Spleen (tissue), 7 donors: ENCODE results near the gene FRS3.

Source experiments
- POLR2A ChIP-seq, 3 donors: fragments of 450-650 bp; IDR thresholded peaks; one replicate each; pipeline ENCODE4 v1.5.1; 2017; ENCODE audit warnings: antibody characterized with exemption in 3 of 3, mild to moderate bottlenecking in 1 of 3
- TF ChIP-seq, protein P1 (sequence below), 11 experiments: fragments of 200-600 bp in 7 of 11; fragments of 450-650 bp in 4 of 11; sonication (generic) in 4 of 11; IDR thresholded peaks in 8 of 11; conservative IDR thresholded peaks in 3 of 11; 1 replicate in 7 of 11; 2 replicates in 4 of 11; pipeline versions ENCODE4 v1.4.0 to v1.8.0; 2016 to 2021; ENCODE audit warnings: antibody characterized with exemption in 11 of 11, inconsistent platforms in 4 of 11, mild to moderate bottlenecking in 1 of 11
- donor health status: DM: no; HTN: no; CAD: no; lungs with moderate emphysema.
- donor health status: DM: no; HTN: no; CAD: no.
- donor health status: DM: no; HTN: no; CAD: no.

DNA sequence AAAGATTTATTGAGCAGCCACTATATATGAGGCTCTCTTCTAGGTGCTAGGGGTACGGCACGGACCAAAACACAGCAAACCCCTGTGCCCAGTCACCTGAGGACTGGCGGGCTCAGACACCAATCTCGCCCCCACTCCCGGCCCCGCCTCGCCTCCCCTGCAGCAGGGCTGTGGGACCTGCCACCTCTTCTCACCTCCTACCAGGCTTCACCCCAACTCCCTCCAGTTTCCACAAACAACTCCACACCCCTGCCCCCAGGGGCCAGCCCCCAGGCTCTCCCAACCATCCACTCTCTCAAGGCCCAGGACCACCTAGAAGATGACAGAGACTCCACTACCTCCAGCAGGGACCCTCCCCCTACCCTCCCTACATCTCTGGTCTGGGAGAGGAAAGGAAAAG is 50.7 kb downstream of the FRS3 start:
- TF ChIP-seq, protein P1, sequence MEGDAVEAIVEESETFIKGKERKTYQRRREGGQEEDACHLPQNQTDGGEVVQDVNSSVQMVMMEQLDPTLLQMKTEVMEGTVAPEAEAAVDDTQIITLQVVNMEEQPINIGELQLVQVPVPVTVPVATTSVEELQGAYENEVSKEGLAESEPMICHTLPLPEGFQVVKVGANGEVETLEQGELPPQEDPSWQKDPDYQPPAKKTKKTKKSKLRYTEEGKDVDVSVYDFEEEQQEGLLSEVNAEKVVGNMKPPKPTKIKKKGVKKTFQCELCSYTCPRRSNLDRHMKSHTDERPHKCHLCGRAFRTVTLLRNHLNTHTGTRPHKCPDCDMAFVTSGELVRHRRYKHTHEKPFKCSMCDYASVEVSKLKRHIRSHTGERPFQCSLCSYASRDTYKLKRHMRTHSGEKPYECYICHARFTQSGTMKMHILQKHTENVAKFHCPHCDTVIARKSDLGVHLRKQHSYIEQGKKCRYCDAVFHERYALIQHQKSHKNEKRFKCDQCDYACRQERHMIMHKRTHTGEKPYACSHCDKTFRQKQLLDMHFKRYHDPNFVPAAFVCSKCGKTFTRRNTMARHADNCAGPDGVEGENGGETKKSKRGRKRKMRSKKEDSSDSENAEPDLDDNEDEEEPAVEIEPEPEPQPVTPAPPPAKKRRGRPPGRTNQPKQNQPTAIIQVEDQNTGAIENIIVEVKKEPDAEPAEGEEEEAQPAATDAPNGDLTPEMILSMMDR (IDR thresholded peaks at IDR 0.05 in 8 of 11, conservative IDR thresholded peaks at IDR 0.05 in 3 of 11), result no peak
- TF ChIP-seq POLR2A (IDR thresholded peaks at IDR 0.05), result no peak
